H1 (cell line): ENCODE results near the gene DYNLL1. TPM values are rescaled to one million over a fixed set of nuclear protein-coding genes. Genes with fewer than 3 reads are reported as not detected.

ENCODE experiments used
- CTCF ChIA-PET: fragments of 300-600 bp; sonication (Branson Sonifier 250); formaldehyde crosslinking; loops from one replicate; lab custom pipeline; 2021; ENCODE audit not compliant: partially characterized antibody; lab: Charles Lee
- POLR2A ChIA-PET: fragments of 300-600 bp; sonication (Branson Sonifier 250); formaldehyde crosslinking; loops from one replicate; lab custom pipeline; 2021; ENCODE audit warnings: inconsistent platforms; ENCODE audit not compliant: partially characterized antibody; lab: Charles Lee
- DNase-seq, 2 experiments: peaks; one replicate each; pipeline versions ENCODE4 v3.0.0 to v3.0.0-alpha.2; 2010 to 2022; ENCODE audit warnings: low spot score in 2 of 2, low read depth in 1 of 2, mixed read lengths in 1 of 2
- FAIRE-seq: peaks from 2 replicates; lab custom pipeline; 2011; peaks lifted over from hg19 to GRCh38; lab: Jason Lieb, UNC
- H2AFZ ChIP-seq: 2 replicates; pipeline ENCODE4 v1.8.1; 2012; ENCODE audit warnings: low read length, inconsistent platforms
- H2AK5ac ChIP-seq: 2 replicates; pipeline ENCODE4 v1.6.1; 2013; ENCODE audit warnings: low read depth, low read length
- H2BK120ac ChIP-seq: replicated peaks from 2 replicates; pipeline ENCODE3; 2013; ENCODE audit warnings: low read depth, low read length, inconsistent platforms
- H2BK12ac ChIP-seq: 2 replicates; pipeline ENCODE4 v1.6.1; 2013; ENCODE audit warnings: low read depth, low read length
- H2BK15ac ChIP-seq: 2 replicates; pipeline ENCODE4 v1.6.1; 2013; ENCODE audit warnings: low read length
- H2BK20ac ChIP-seq: 2 replicates; pipeline ENCODE4 v1.6.1; 2013; ENCODE audit warnings: low read length
- H2BK5ac ChIP-seq: 2 replicates; pipeline ENCODE4 v1.6.1; 2013; ENCODE audit warnings: low read depth, low read length
- H3K14ac ChIP-seq: 2 replicates; pipeline ENCODE4 v1.6.1; 2013; ENCODE audit warnings: inconsistent platforms; ENCODE audit not compliant: insufficient read length
- H3K18ac ChIP-seq: 2 replicates; pipeline ENCODE4 v1.6.1; 2013; ENCODE audit warnings: low read length; ENCODE audit errors: extremely low read depth
- H3K23ac ChIP-seq: 2 replicates; pipeline ENCODE4 v1.6.1; 2013; ENCODE audit warnings: inconsistent platforms; ENCODE audit not compliant: insufficient read length
- H3K23me2 ChIP-seq: 2 replicates; pipeline ENCODE4 v1.6.1; 2013; ENCODE audit warnings: low read depth, low read length
- H3K27ac ChIP-seq: 2 replicates; pipeline ENCODE4 v1.6.1; 2011; ENCODE audit warnings: low read depth, low read length, inconsistent platforms
- H3K27me3 ChIP-seq, 4 experiments: replicated peaks in 1 of 4; 1 replicate in 1 of 4; 2 replicates in 3 of 4; pipeline versions ENCODE4 v1.6.1 to v1.8.1; 2011 to 2013; ENCODE audit warnings: low read length in 3 of 4, mild to moderate bottlenecking in 3 of 4, inconsistent platforms in 2 of 4, mixed read lengths in 2 of 4, moderate library complexity in 1 of 4; ENCODE audit not compliant: control insufficient read depth in 3 of 4, insufficient read depth in 3 of 4; ENCODE audit errors: extremely low read depth in 1 of 4
- H3K36me3 ChIP-seq, 4 experiments: 2 replicates each; pipeline versions ENCODE4 v1.6.1 to v1.8.1; 2011 to 2013; ENCODE audit warnings: mild to moderate bottlenecking in 4 of 4, low read length in 3 of 4, moderate library complexity in 2 of 4, control low read depth in 1 of 4, inconsistent platforms in 1 of 4; ENCODE audit not compliant: insufficient read depth in 4 of 4, control insufficient read depth in 2 of 4
- H3K4ac ChIP-seq: replicated peaks from 2 replicates; pipeline ENCODE3; 2013; ENCODE audit warnings: low read length, low read depth, mixed read lengths, inconsistent platforms; ENCODE audit not compliant: insufficient read length
- H3K4me1 ChIP-seq, 4 experiments: replicated peaks in 1 of 4; 1 replicate in 1 of 4; 2 replicates in 3 of 4; pipeline versions ENCODE4 v1.6.1 to v1.8.1; 2011 to 2013; ENCODE audit warnings: low read length in 3 of 4, inconsistent platforms in 2 of 4, mixed read lengths in 1 of 4; ENCODE audit not compliant: insufficient read depth in 4 of 4, control insufficient read depth in 3 of 4
- H3K4me2 ChIP-seq, 2 experiments: 2 replicates each; pipeline versions ENCODE4 v1.6.1 to v1.8.1; 2011 to 2013; ENCODE audit warnings: low read depth in 2 of 2, low read length in 2 of 2, control low read depth in 1 of 2, inconsistent platforms in 1 of 2, mild to moderate bottlenecking in 1 of 2; ENCODE audit not compliant: insufficient read depth in 1 of 2
- H3K4me3 ChIP-seq, 4 experiments: fragments of 200-600, 300-600 bp in 1 of 4; sonication (generic), shearing (Covaris generic), sonication (Bioruptor Twin) in 1 of 4; 2 replicates each; pipeline versions ENCODE4 v1.5.1 to v1.8.1; 2011 to 2016; ENCODE audit warnings: low read length in 4 of 4, low read depth in 3 of 4, control low read depth in 2 of 4, inconsistent platforms in 2 of 4, mild to moderate bottlenecking in 2 of 4, mixed read lengths in 1 of 4, moderate library complexity in 1 of 4; ENCODE audit not compliant: insufficient read depth in 2 of 4; ENCODE audit errors: extremely low read depth in 1 of 4
- H3K56ac ChIP-seq: replicated peaks from 2 replicates; pipeline ENCODE3; 2013; ENCODE audit warnings: low read depth, mild to moderate bottlenecking, mixed read lengths, low read length, inconsistent platforms; ENCODE audit not compliant: insufficient read length
- H3K79me1 ChIP-seq: 2 replicates; pipeline ENCODE4 v1.6.1; 2013; ENCODE audit warnings: low read depth, low read length, control low read depth
- H3K79me2 ChIP-seq, 2 experiments: 2 replicates each; pipeline versions ENCODE4 v1.6.1 to v1.8.1; 2012 to 2013; ENCODE audit warnings: low read length in 2 of 2, mild to moderate bottlenecking in 2 of 2, inconsistent platforms in 1 of 2; ENCODE audit not compliant: insufficient read depth in 2 of 2, control insufficient read depth in 1 of 2
- H3K9ac ChIP-seq, 4 experiments: replicated peaks in 1 of 4; 1 replicate in 1 of 4; 2 replicates in 3 of 4; pipeline versions ENCODE4 v1.6.1 to v1.8.1; 2011 to 2013; ENCODE audit warnings: low read depth in 3 of 4, low read length in 3 of 4, control low read depth in 2 of 4, mild to moderate bottlenecking in 2 of 4, moderate library complexity in 2 of 4, inconsistent platforms in 1 of 4; ENCODE audit errors: extremely low read depth in 1 of 4
- H3K9me3 ChIP-seq, 2 experiments: 2 replicates each; pipeline versions ENCODE4 v1.6.1 to v1.8.1; 2012 to 2013; ENCODE audit warnings: mild to moderate bottlenecking in 2 of 2, moderate library complexity in 2 of 2, control low read depth in 1 of 2, inconsistent platforms in 1 of 2, low read depth in 1 of 2, low read length in 1 of 2, mixed read lengths in 1 of 2; ENCODE audit not compliant: insufficient read depth in 2 of 2
- H4K20me1 ChIP-seq, 2 experiments: replicated peaks in 1 of 2; 2 replicates each; pipeline versions ENCODE3 to v1.8.1; 2011 to 2013; ENCODE audit warnings: inconsistent platforms in 2 of 2, low read length in 2 of 2, mild to moderate bottlenecking in 1 of 2; ENCODE audit not compliant: insufficient read depth in 2 of 2, control insufficient read depth in 1 of 2
- H4K5ac ChIP-seq: 2 replicates; pipeline ENCODE4 v1.6.1; 2013; ENCODE audit warnings: low read length, low read depth, mixed read lengths, inconsistent platforms; ENCODE audit not compliant: insufficient read length
- H4K8ac ChIP-seq: 2 replicates; pipeline ENCODE4 v1.8.0; 2013; ENCODE audit warnings: mild to moderate bottlenecking, moderate library complexity, low read length, inconsistent platforms; ENCODE audit not compliant: insufficient read depth; ENCODE audit errors: extremely low read depth
- H4K91ac ChIP-seq: replicated peaks from 2 replicates; pipeline ENCODE3; 2013; ENCODE audit warnings: low read length, mixed read lengths, inconsistent platforms; ENCODE audit not compliant: insufficient read length
- CHD2 ChIP-seq: IDR thresholded peaks from 2 replicates; pipeline ENCODE4 v1.6.1; 2012; ENCODE audit warnings: low read length, improper control_type of control experiment
- PHF8 ChIP-seq: fragments of 200-600 bp; sonication (generic); conservative IDR thresholded peaks from 2 replicates; pipeline ENCODE4 v1.7.1; 2012; ENCODE audit warnings: low read depth, mild to moderate bottlenecking, inconsistent platforms, low read length, moderate library complexity
- WGBS, 2 experiments: shearing (Covaris generic) in 1 of 2; methylation state at CpG; one replicate each; pipeline versions ENCODE4 v1.1.6 to v1.1.7; 2013 to 2015; ENCODE audit warnings: low lambda C conversion rate in 2 of 2, mixed read lengths in 2 of 2, inconsistent platforms in 1 of 2, low coverage in 1 of 2, missing lambda C conversion rate in 1 of 2; ENCODE audit not compliant: insufficient replicate concordance in 2 of 2, insufficient coverage in 1 of 2, insufficient read length in 1 of 2; ENCODE audit errors: extremely low coverage in 1 of 2, missing lambda C conversion rate in 1 of 2; 5-methylcytosine and 5-hydroxymethylcytosine counted together
- polyA plus RNA-seq, 7 experiments: library from polyadenylated mRNA; depleted of rRNA in 3 of 7; stranded (reverse) in 5 of 7; unstranded in 2 of 7; fragments of >200 nt in 5 of 7; fragments of 200-250 nt in 2 of 7; gene quantifications; 1 replicate in 5 of 7; 2 replicates in 1 of 7; 4 replicates in 1 of 7; pipeline versions ENCODE4 v1.2.1 to v1.2.3, GENCODE V29; 2011 to 2013; ENCODE audit warnings: missing spikeins in 2 of 7, mixed read lengths in 2 of 7
- total RNA-seq: library from RNA; stranded (reverse); fragmentation: NEBNext Ultra II Directional; extraction: Animal tissue kit (Norgen Biotek cat#: 25700); gene quantifications from 2 replicates; pipeline ENCODE4 v1.2.1, GENCODE V29; 2021

The DYNLL1 gene
- total and polyA plus RNA-seq, 2 of the 8 experiments (the other 6 are each of a cell fraction or from before 2014, with no cell fraction given) = 423 to 488 TPM

DNA sequence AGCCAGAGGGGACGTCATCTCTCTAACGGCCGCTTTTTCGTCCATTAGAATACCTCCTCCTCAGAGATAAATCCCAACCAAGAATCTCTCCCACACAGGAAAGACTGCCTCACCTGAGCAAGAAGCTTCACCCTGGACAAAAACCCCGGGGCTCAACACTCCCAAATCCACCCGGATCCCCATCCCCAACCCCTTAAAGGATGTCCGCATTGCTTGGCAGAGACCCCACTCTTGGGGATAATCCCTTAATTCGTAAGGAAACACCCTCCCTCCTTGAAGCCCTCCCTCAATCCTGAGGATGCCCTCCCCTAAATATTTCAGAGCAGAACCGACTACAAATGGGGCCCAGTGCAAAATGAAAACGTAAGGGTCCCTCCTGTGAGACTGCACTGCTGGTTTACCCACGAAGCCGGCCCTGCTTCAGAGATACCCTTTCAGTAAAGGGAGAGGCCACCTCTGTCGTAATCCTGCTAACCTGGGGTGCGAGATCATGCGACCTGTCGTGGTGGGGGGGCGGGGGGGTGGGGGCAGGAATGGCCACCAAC is 655 bp upstream of the DYNLL1 start:
- H3K4me2 ChIP-seq = peak overlapping the region; percentile 85 to 86
- H3K79me2 ChIP-seq = peaks cover 16 to 20% of the 10 kb centered on the region in 2 experiments
- peak overlapping the region; percentile 79 for H2AFZ ChIP-seq
- 7% methylated on average over 12 of the region's 17 CpGs; no CpG with 5 or more reads in 1 of the 2 experiments for WGBS, 2 experiments
- no peak overlapping the region for H2BK15ac ChIP-seq
- peak overlapping the region; percentile 17 for H3K23ac ChIP-seq
- no peak overlapping the region for H2AK5ac ChIP-seq
- peak overlapping the region; percentile 64 to 96 (median 80) for H3K4me3 ChIP-seq
- no peak overlapping the region for H2BK120ac ChIP-seq
- H3K36me3 ChIP-seq = peaks cover 2 to 17% (median 9%) of the 10 kb centered on the region in 4 experiments; a peak in 7 of 8 replicates
- FAIRE-seq = no peak
- TF ChIP-seq PHF8 = 0 out of 2 replicates have a peak, but pooled peaks have one; percentile 3
- TF ChIP-seq CHD2 = no peak
- H2BK5ac ChIP-seq = 0 out of 2 replicates have a peak overlapping the region, but pooled peaks have one; percentile 26
- peaks cover 12 to 13% of the 10 kb centered on the region in 2 experiments for H4K20me1 ChIP-seq
- no peak overlapping the region for H3K18ac ChIP-seq
- no peaks in the 10 kb centered on the region for H3K9me3 ChIP-seq
- no peak overlapping the region for H3K4ac ChIP-seq
- no peak overlapping the region for H2BK12ac ChIP-seq
- peak overlapping the region; percentile 38 to 80 (median 50) for H3K9ac ChIP-seq
- ChIA-PET POLR2A (interaction anchor here (0.7 to 10.1 kb wide), 21 partner anchors 10 to 294 kb away, joined by 3 to 119 read pairs (median 7); partner anchors contain the start of genes COQ5, GATC, POP5 and RNF10), CTCF (interaction anchor here (0.7 to 2.1 kb wide), 6 partner anchors 9 to 56 kb away, joined by 3 to 9 read pairs (median 4); no protein-coding TSS in a partner anchor)
- H3K56ac ChIP-seq = peak overlapping the region; percentile 9
- no peak overlapping the region for H4K91ac ChIP-seq
- no peak overlapping the region for H4K8ac ChIP-seq
- H3K23me2 ChIP-seq = peaks cover 10% of the 10 kb centered on the region
- H3K14ac ChIP-seq = peak overlapping the region; percentile 84
- no peak overlapping the region for H3K27ac ChIP-seq
- H3K79me1 ChIP-seq = 0 out of 2 replicates have a peak, but pooled peaks cover 3% of the 10 kb centered on the region
- H3K27me3 ChIP-seq = no peaks in the 10 kb centered on the region
- peak in 1 of 2 experiments; percentile 52 for DNase-seq
- peak overlapping the region; percentile 50 for H4K5ac ChIP-seq
- H2BK20ac ChIP-seq = no peak overlapping the region
- H3K4me1 ChIP-seq = peaks cover 0 to 6% (median 1%) of the 10 kb centered on the region in 4 experiments; a peak in 3 of 7 replicates
